IMR-90 (cell line): Measurements from ENCODE around the gene ATP5ME. TPM values are rescaled to one million over a fixed set of nuclear protein-coding genes. Genes with fewer than 3 reads are reported as not detected.

Source experiments
- ATAC-seq: fragments of 200-7000 bp; cut with Tn5 transposase; 2 replicates; pipeline ENCODE4 v1.9.1; 2020; ENCODE audit warnings: low read depth, mild to moderate bottlenecking, moderate library complexity
- BruUV-seq: library from RNA; stranded (reverse); fragments of 400-500 nt; replicated peaks from 2 replicates; lab custom pipeline; 2021; lab: Mats Ljungman, UMichigan
- CTCF ChIA-PET: fragments of 300-600 bp; formaldehyde crosslinking; extraction: SDS; loops from one replicate; lab custom pipeline; 2021; ENCODE audit warnings: antibody characterized with exemption; lab: Yijun Ruan, JAX
- POLR2A ChIA-PET: fragments of 300-600 bp; sonication (Branson Sonifier 250); formaldehyde crosslinking; loops from one replicate; lab custom pipeline; 2022; ENCODE audit warnings: antibody characterized with exemption; ENCODE audit not compliant: unreplicated experiment; lab: Charles Lee
- DNase-seq: peaks from one replicate; pipeline ENCODE4 v3.0.0; 2013
- H2AFZ ChIP-seq: replicated peaks from 2 replicates; pipeline ENCODE3; 2013; ENCODE audit warnings: low read length, mild to moderate bottlenecking; ENCODE audit not compliant: poor library complexity
- H2AK5ac ChIP-seq: 2 replicates; pipeline ENCODE4 v1.6.1; 2013; ENCODE audit warnings: low read depth, low read length, inconsistent platforms
- H2AK9ac ChIP-seq: replicated peaks from 2 replicates; pipeline ENCODE3; 2013; ENCODE audit warnings: mild to moderate bottlenecking, low read depth, low read length, moderate library complexity; ENCODE audit not compliant: poor library complexity
- H2BK120ac ChIP-seq: 2 replicates; pipeline ENCODE4 v1.6.1; 2013; ENCODE audit warnings: low read depth, low read length, inconsistent platforms
- H2BK15ac ChIP-seq: 3 replicates; pipeline ENCODE4 v1.6.1; 2013; ENCODE audit warnings: low read depth, low read length, inconsistent platforms
- H2BK20ac ChIP-seq: 2 replicates; pipeline ENCODE4 v1.6.1; 2013; ENCODE audit warnings: low read depth, mild to moderate bottlenecking, inconsistent platforms, low read length, moderate library complexity
- H2BK5ac ChIP-seq: 2 replicates; pipeline ENCODE4 v1.6.1; 2013; ENCODE audit warnings: mild to moderate bottlenecking, low read depth, low read length, inconsistent platforms; ENCODE audit not compliant: poor library complexity, severe bottlenecking
- H3K14ac ChIP-seq: replicated peaks from 2 replicates; pipeline ENCODE4 v1.6.1; 2013; ENCODE audit warnings: low read depth, low read length, inconsistent platforms
- H3K18ac ChIP-seq: 2 replicates; pipeline ENCODE4 v1.6.1; 2013; ENCODE audit warnings: low read depth, low read length, control low read depth
- H3K23ac ChIP-seq: 2 replicates; pipeline ENCODE4 v1.6.1; 2013; ENCODE audit warnings: low read depth, low read length, inconsistent platforms
- H3K27ac ChIP-seq: 2 replicates; pipeline ENCODE4 v1.5.1; 2013; ENCODE audit warnings: mild to moderate bottlenecking, control low read depth, low read length; ENCODE audit not compliant: insufficient read depth
- H3K27me3 ChIP-seq: 2 replicates; pipeline ENCODE4 v1.6.1; 2013; ENCODE audit warnings: low read length; ENCODE audit not compliant: control insufficient read depth, insufficient read depth
- H3K36me3 ChIP-seq: 2 replicates; pipeline ENCODE4 v1.6.1; 2013; ENCODE audit warnings: low read length, mixed read lengths; ENCODE audit not compliant: control insufficient read depth, insufficient read depth
- H3K4ac ChIP-seq: 2 replicates; pipeline ENCODE4 v1.6.1; 2013; ENCODE audit warnings: low read depth, low read length, inconsistent platforms
- H3K4me1 ChIP-seq: 2 replicates; pipeline ENCODE4 v1.6.1; 2013; ENCODE audit warnings: low read length, mixed read lengths; ENCODE audit not compliant: control insufficient read depth, insufficient read depth
- H3K4me2 ChIP-seq: 2 replicates; pipeline ENCODE4 v1.6.1; 2013; ENCODE audit warnings: low read depth, mild to moderate bottlenecking, control low read depth, low read length, moderate library complexity
- H3K4me3 ChIP-seq: 2 replicates; pipeline ENCODE4 v1.5.1; 2013; ENCODE audit warnings: low read depth, mild to moderate bottlenecking, control low read depth, low read length, moderate library complexity; ENCODE audit not compliant: insufficient read depth
- H3K56ac ChIP-seq: 2 replicates; pipeline ENCODE4 v1.6.1; 2013; ENCODE audit warnings: low read length, inconsistent platforms; ENCODE audit not compliant: insufficient read depth; ENCODE audit errors: extremely low read depth
- H3K79me1 ChIP-seq, 2 experiments: 2 replicates each; pipeline ENCODE4 v1.6.1; 2013; ENCODE audit warnings: low read length in 2 of 2, inconsistent platforms in 1 of 2, low read depth in 1 of 2
- H3K9ac ChIP-seq: 2 replicates; pipeline ENCODE4 v1.6.1; 2013; ENCODE audit warnings: low read depth, low read length, control low read depth
- H3K9me1 ChIP-seq: 2 replicates; pipeline ENCODE4 v1.6.1; 2013; ENCODE audit warnings: low read length, inconsistent platforms; ENCODE audit not compliant: insufficient read depth
- H3K9me3 ChIP-seq: 2 replicates; pipeline ENCODE4 v1.6.1; 2013; ENCODE audit warnings: low read length; ENCODE audit not compliant: control insufficient read depth, insufficient read depth
- H4K20me1 ChIP-seq: 2 replicates; pipeline ENCODE4 v1.6.1; 2013; ENCODE audit warnings: low read length, inconsistent platforms; ENCODE audit not compliant: insufficient read depth
- H4K5ac ChIP-seq: 2 replicates; pipeline ENCODE4 v1.6.1; 2013; ENCODE audit warnings: mild to moderate bottlenecking, low read depth, low read length, control low read depth
- H4K8ac ChIP-seq, 2 experiments: 2 replicates each; pipeline ENCODE4 v1.6.1; 2013; ENCODE audit warnings: low read depth in 2 of 2, low read length in 2 of 2, control low read depth in 1 of 2, inconsistent platforms in 1 of 2
- H4K91ac ChIP-seq: 2 replicates; pipeline ENCODE4 v1.6.1; 2013; ENCODE audit warnings: low read depth, low read length, inconsistent platforms; ENCODE audit not compliant: insufficient read depth
- POLR2A ChIP-seq: IDR thresholded peaks from 2 replicates; pipeline ENCODE4 v1.6.1; 2012; ENCODE audit warnings: mild to moderate bottlenecking, low read depth, low read length
- RAD21 ChIP-seq: IDR thresholded peaks from 2 replicates; pipeline ENCODE4 v1.6.1; 2012; ENCODE audit warnings: low read length, improper control_type of control experiment
- WGBS, 2 experiments: methylation state at CpG; one replicate each; pipeline versions ENCODE4 v1.1.5 to v1.1.7; 2013; ENCODE audit warnings: missing lambda C conversion rate in 2 of 2; ENCODE audit not compliant: insufficient read length in 1 of 2; ENCODE audit errors: extremely low coverage in 2 of 2; 5-methylcytosine and 5-hydroxymethylcytosine counted together
- dilution Hi-C: fragments of 300-500 bp; cut with HindIII; formaldehyde crosslinking; loops from one replicate; pipeline ENCODE4 v1.14.3; 2018; ENCODE audit warnings: low sequenced_read_pairs; ENCODE audit not compliant: unreplicated experiment
- in situ Hi-C: fragments of 300-500 bp; cut with MboI; formaldehyde crosslinking; loops from 3 replicates; pipeline ENCODE4 v1.14.3; 2019; ENCODE audit warnings: low sequenced_read_pairs, inconsistent platforms, mixed read lengths
- intact Hi-C: fragments of 100-400 bp; cut with micrococcal nuclease; formaldehyde crosslinking; loops from 2 replicates; pipeline ENCODE4 v1.10.0; 2022
- polyA plus RNA-seq, 3 experiments: library from polyadenylated mRNA; depleted of rRNA; stranded (reverse); fragments of >200 nt; gene quantifications; 2 replicates each; pipeline ENCODE4 v1.2.3, GENCODE V29; 2012; ENCODE audit warnings: low replicate concordance in 1 of 3
- total RNA-seq: library from RNA; depleted of rRNA; stranded (reverse); fragments of >200 nt; gene quantifications from 2 replicates; pipeline ENCODE4 v1.2.3, GENCODE V29; 2012

The ATP5ME gene
- total and polyA plus RNA-seq, 2 of the 4 experiments (the other 2 are of a cell fraction), result 39.3 to 603 TPM

DNA sequence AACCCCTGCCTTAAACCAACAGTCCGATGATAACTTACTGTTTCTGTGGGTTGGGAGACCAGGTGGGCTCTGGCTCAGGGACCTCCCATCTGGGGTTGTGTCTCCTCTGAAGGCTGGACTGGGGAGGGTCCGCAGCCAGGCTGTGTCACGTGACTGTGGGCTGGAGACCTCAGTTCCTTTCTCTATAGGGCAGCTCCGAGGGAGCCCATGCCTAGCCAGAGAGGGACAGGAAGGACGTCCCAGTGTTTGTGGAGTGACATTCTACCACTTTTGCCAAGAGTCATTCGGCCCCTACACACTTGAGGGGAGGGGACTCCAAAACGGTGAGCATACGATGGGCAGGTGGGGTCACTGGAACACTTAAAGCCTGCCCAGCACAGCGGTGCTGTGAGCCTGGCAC is 36.0 kb upstream of the ATP5ME start:
- H3K18ac ChIP-seq, result no peak overlapping the region
- 100% methylated on average over 4 of the region's 9 CpGs; no CpG with 5 or more reads in 1 of the 2 experiments for WGBS, 2 experiments
- no peak overlapping the region for H3K4me2 ChIP-seq
- peaks cover 14% of the 10 kb centered on the region; the same call in 1 of the 2 replicates for H3K4me1 ChIP-seq
- POLR2A ChIA-PET, result no interaction called here
- no peak for ATAC-seq
- H2BK20ac ChIP-seq, result no peak overlapping the region
- no peaks in the 10 kb centered on the region for H3K27me3 ChIP-seq
- BruUV-seq, result no TSS peak
- H3K56ac ChIP-seq, result no peak overlapping the region
- intact Hi-C loops (no loop called here), in situ Hi-C loops (no loop called here), dilution Hi-C loops (no loop called here)
- no peak overlapping the region for H4K8ac ChIP-seq
- H2BK120ac ChIP-seq, result no peak overlapping the region
- H3K79me1 ChIP-seq, result peaks cover 11 to 45% of the 10 kb centered on the region in 2 experiments; a peak in 3 of 4 replicates
- no peak overlapping the region for H3K27ac ChIP-seq
- peak overlapping the region; percentile 58 for H2AK9ac ChIP-seq
- peaks cover 14% of the 10 kb centered on the region for H3K9me1 ChIP-seq
- H3K14ac ChIP-seq, result no peak overlapping the region
- H3K36me3 ChIP-seq, result peaks cover 15% of the 10 kb centered on the region
- no peak overlapping the region for H3K9ac ChIP-seq
- no peak overlapping the region for H2BK5ac ChIP-seq
- H3K4me3 ChIP-seq, result no peak overlapping the region
- no peak overlapping the region for H4K5ac ChIP-seq
- H4K91ac ChIP-seq, result no peak overlapping the region
- H3K23ac ChIP-seq, result no peak overlapping the region
- no peaks in the 10 kb centered on the region for H3K9me3 ChIP-seq
- DNase-seq, result no peak
- CTCF ChIA-PET, result interaction anchor here (1.1 kb wide), 1 partner anchor 27 kb away, joined by 3 read pairs; no protein-coding TSS in a partner anchor
- H2AFZ ChIP-seq, result no peak overlapping the region
- H2BK15ac ChIP-seq, result no peak overlapping the region
- H4K20me1 ChIP-seq, result peaks cover 66% of the 10 kb centered on the region
- H2AK5ac ChIP-seq, result no peak overlapping the region
- no peak for TF ChIP-seq RAD21
- TF ChIP-seq POLR2A, result no peak
- no peak overlapping the region for H3K4ac ChIP-seq
